WI38 (cell line): Measurements from ENCODE around the gene PALM3.
"Not testable (repeated sequence)": the region's sequence is repeated elsewhere in the genome, so short reads cannot be mapped to it uniquely, and the experiment has no call there.

Source experiments
- H3K4me3 ChIP-seq: 2 replicates; pipeline ENCODE4 v1.5.1; 2011; ENCODE audit warnings: low read depth, mild to moderate bottlenecking, control low read depth, low read length
- CTCF ChIP-seq: IDR thresholded peaks from 2 replicates; pipeline ENCODE4 v1.5.1; 2012; ENCODE audit warnings: low read depth, mild to moderate bottlenecking, control low read depth, low read length

PALM3 gene

DNA sequence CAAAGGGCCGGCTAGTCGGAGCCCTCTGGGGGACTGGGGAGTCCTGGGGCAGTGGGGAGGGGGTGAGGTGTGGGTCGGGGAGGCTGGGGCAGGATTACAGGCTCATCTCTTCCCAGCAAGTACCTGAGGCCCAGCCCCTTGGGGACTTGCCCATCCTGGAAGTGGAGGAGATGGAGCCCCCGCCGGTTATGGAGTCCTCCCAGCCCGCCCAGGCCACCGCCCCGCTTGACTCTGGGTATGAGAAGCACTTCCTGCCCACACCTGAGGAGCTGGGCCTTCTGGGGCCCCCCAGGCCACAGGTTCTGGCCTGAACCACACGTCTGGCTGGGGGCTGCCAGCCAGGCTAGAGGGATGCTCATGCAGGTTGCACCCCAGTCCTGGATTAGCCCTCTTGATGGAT is 9.9 kb downstream of the PALM3 start:
- H3K4me3 ChIP-seq = no peak overlapping the region
- TF ChIP-seq CTCF = no peak

DNA sequence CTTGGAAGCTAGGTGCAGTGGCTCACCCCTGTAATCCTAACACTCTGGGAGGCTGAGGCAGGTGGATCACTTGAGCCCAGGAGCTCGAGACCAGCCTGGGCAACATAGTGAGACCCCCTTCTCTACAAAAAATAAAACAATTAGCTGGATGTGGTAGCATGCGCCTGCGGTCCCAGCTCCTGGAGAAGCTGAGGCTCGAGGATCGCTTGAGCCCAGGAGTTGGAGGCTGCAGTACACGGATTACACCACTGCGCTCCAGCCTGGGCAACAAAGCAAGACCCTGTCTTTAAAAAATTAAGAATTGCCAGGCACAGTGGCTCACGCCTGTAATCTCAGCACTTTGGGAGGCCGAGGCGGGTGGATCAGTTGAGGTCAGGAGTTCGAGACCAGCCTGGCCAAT is 10.9 kb downstream of the PALM3 start:
- not testable (repeated sequence) for H3K4me3 ChIP-seq

DNA sequence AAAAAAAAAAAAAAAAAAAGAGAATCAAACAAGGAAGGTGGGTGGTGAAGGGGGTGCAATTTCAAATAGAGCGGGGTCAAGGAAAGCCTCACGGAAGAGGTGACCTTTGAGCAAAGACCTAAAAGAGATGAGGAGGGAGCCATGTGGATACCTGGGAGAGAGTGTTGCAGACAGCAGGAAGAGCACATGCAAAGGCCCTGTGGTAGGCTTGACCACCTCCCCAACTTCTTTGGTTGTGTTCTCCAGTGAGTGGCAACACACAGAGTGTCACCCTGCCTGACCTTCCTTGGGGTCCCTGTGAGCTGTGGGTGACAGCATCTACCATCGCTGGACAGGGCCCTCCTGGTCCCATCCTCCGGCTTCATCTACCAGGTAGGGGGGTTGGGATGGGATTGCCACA is 11.4 kb downstream of the PALM3 start:
- no peak overlapping the region for H3K4me3 ChIP-seq
- TF ChIP-seq CTCF = no peak

- TF ChIP-seq CTCF = peak; percentile 92
- no peak overlapping the region for H3K4me3 ChIP-seq
Measured at GRCh38 chr19:14048443-14049153, 13.3 kb downstream of the PALM3 start.

DNA sequence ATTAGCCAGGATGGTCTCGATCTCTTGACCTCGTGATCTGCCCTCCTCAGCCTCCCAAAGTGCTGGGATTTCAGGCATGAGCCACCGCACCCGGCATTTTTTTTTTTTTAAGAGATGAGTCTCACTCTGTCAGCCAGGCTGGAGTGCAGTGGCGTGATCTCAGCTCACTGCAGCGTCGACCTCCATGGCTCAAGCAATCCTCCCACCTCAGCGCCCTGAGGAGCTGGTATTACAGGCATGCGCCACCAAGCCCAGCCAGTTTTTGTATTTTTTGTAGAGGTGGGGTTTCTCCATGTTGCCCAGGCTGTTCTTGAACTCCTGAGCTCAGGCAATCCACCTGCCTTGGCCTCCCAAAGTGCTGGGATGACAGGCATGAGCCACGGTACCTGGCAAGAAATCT is 14.0 kb downstream of the PALM3 start:
- not testable (repeated sequence) for H3K4me3 ChIP-seq

DNA sequence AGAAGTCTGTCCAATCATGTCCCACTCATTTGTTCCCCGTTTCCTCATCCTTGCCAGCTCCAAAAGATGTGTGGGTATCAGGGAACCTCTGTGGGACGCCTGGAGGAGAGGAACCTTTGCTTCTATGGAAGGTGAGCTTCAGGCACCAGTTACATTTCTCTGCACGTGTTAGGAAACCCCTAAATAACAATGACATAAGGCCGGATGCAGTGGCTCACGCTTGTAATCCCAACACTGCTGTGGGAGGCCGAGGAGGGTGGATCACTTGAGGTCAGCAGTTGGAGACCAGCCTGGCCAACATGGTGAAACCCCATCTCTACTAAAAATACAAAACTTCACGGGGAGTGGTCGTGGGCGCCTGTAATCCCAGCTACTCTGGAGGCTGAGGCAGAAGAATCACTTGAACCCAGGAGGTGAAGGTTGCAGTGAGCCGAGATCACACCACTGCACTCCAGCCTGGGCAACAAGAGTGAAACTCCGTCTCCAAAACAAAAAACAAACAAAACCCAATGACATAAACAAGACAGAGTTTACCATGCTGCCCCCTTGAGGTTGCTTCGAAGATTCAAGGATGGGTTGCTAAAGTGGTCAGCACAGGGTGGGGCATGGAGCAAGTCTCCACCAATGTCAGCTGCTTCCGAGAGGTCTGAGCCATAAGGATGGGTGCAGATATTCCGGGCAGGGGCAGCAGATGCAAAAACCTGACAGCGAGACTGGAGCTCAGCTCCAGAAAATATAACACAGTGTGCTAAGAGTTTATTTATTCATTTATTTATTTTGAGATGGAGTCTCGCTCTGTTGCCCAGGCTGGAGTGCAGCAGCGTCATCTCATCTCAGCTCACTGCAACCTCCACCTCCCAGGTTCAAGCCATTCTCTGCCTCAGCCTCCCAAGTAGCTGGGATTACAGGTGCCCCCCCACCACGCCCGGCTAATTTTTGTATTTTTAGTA is 18.9 kb downstream of the PALM3 start:
- TF ChIP-seq CTCF = peak; percentile 28; the same call in 1 of the 2 replicates

DNA sequence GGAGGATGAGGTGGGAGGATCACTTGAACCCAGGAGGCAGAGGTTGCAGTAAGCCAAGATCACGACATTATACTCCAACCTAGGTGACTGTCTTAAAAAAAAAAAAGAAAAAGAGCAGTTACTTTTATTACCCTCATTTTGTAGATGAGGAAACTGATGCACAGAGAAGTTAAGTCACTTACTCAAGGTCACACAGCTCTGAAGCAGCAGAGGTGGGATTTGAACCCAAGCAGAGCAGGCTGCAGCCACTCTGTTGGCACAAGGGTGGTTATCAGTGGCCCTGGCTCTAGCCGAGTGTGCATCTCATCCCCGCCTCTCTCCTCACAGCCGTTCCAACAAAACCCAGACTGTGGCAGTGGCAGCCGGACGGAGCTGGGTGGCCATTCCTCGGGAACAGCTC is 22.7 kb downstream of the PALM3 start:
- no peak overlapping the region for H3K4me3 ChIP-seq
- no peak for TF ChIP-seq CTCF

More for the DNA sequence above, 18.9 kb downstream of the PALM3 start:
- not testable (repeated sequence) for H3K4me3 ChIP-seq

- TF ChIP-seq CTCF = no peak
- H3K4me3 ChIP-seq = no peak overlapping the region
Measured at GRCh38 chr19:14035706-14036105, 26.2 kb downstream of the PALM3 start.

GRCh38 chr19:14035159-14035558 is 26.7 kb downstream of the PALM3 start:
- H3K4me3 ChIP-seq = not testable (repeated sequence)
